NCI-H1048 (cell line): ENCODE results near the gene COTL1.

ENCODE experiments used
- DNase-seq: peaks from one replicate; lab custom pipeline; 2025; lab: John Stamatoyannopoulos, UW

Gene COTL1

DNA sequence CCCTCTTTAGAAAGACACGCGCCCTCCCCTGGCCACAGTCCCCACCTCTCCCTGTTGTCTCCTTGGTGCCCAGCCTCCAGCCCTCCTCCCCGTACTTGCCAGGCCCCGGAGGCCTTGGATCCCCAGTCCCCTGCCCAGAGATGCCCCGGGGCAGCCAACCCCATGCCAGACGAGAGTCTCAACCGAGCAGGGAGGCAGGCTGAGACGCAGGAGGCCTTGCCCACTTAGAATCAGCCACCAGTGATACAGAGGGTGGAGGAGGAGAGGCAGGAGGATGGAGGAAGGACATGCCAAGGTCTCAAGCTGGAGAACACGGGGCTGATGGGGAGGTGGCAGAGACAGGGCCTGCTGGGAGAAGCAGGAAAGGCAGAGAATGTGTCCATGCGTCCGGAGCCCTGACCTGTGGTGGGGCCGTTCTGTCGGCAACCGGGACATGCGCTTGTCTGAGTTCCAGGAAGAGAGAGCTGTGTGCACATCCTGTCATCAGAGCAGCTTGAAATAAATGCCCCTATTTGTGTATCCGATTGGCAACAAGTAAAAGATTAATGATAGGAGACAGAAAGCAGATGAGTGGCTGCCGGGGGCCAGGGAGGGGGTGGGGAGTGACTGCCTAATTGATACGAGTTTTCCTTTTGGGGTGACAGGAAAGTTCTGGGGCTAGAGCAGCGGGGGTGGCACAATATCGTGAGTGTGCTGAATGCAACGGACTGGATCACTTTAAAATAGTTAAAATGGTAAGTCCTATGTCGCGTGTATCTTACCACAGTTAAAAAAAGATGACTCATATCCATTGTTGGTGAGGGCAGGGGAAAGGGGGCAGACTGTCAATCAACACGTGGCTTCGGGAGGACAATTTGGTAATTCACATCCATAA, 68.7 kb downstream of the COTL1 start:
- no peak for DNase-seq

- no peak for DNase-seq
Measured at GRCh38 chr16:84548508-84548907, 69.4 kb downstream of the COTL1 start.

- DNase-seq = no peak
Measured at GRCh38 chr16:84547546-84548061, 70.3 kb downstream of the COTL1 start.

GRCh38 chr16:84546669-84547545, 71.0 kb downstream of the COTL1 start:
- no peak for DNase-seq

DNA sequence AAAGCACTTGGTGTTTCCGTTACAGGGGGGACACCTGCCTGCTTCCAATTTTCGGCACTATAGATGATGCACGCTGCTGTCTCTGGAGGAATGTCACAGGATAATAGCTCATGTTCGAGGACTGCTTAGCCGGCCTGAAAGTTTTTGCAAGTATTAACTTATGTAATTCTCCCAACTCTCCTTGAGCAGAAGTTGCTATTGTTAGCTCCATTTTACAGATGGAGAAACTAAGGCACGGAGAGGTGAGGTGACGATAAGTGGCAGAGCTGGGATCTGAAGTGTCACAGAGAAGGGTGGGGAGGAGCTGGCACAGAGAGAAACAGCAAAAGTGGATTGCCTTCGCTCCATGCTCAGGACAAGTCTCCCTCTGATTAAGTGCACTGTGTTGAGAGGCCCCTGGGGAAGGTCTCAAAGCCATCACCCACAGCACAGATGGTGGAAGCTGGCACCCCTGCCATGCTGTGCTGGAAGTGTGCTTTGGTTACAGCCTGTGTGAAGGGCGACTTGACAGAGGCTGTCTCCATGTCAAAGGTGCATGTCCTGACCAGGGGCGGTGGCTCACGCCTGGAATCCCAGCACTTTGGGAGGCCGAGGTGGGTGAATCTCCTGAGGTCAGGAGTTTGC, 72.7 kb downstream of the COTL1 start:
- no peak for DNase-seq

DNA sequence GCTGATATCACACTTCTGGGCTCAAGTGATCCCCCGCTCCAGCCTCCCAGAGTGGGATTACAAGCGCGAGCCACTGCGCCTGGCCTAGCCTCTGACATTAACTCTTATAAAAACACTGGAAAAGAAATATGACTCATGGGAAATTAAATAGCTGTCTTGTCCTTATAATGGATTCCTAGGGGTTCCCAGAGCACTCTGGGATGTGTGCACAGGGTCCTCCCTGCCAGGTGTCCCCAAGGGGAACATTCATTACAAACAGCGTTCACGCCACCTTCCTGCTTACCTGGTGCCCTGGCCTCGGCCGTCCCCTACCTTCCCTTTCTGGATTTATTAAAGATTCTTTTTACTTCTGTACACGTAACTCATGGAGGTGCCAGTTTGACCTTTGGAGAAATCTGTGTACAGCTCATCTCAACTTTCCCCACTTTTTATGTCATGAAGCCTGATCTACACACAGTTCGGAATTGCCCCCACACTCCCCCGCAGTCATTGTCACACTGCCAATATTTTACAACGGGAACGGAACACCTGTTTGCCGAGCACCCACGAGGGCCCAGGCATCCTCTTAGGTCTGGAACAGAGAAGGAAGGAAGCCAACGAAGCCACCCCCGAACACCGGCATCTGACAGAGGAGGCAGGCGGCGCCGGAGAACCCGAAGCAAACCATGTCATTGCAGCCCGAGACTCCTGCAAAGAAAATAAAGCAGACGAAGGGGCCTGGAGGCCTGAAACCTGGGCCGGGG, 73.7 kb downstream of the COTL1 start:
- DNase-seq = no peak

GRCh38 chr16:84543253-84543652, 74.6 kb downstream of the COTL1 start:
- no peak for DNase-seq

- DNase-seq = no peak
Measured at GRCh38 chr16:84541999-84542817, 75.7 kb downstream of the COTL1 start.

GRCh38 chr16:84540194-84540593, 77.7 kb downstream of the COTL1 start:
- DNase-seq = no peak

GRCh38 chr16:84538222-84538840, 79.5 kb downstream of the COTL1 start:
- no peak for DNase-seq

GRCh38 chr16:84537491-84538151, 80.3 kb downstream of the COTL1 start:
- no peak for DNase-seq

DNA sequence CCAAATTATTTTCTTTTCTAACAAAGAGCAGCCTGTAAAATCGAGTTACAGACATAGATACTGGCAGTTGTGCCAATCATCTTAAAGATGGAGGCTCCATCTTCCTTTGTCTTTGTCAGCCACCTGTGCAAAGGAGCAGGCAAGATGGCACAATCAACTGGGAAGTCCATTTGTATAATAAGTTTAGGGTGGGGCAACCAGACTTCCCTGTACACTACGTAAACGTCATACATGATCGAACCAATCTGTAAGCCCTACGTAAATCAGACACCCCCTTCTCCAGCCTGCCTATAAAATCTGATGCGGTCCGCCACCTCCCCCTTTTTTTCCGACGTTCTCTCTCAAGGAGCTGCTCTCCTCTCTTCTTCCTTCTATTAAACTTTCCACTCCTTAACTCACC, 82.0 kb downstream of the COTL1 start:
- no peak for DNase-seq

DNA sequence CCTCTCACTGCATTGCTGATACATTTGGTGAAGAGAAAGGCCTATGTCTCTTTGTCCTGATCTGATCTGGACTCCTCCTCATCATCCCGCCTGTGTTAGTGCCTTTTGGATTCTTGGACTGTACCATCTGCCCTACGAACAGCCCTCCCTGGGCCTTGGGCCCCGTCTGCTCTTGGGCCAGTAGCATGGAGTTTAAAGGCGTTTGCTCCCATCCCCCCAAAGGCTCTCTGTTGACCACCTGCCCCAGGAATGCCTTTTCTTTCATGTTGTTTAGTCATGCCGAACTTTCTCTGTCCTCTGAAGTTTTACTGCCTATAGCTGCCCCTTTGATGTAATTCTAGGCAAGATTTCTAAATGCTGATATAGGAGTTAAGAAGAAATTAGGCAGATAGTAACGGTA, 82.5 kb downstream of the COTL1 start:
- DNase-seq = no peak

DNA sequence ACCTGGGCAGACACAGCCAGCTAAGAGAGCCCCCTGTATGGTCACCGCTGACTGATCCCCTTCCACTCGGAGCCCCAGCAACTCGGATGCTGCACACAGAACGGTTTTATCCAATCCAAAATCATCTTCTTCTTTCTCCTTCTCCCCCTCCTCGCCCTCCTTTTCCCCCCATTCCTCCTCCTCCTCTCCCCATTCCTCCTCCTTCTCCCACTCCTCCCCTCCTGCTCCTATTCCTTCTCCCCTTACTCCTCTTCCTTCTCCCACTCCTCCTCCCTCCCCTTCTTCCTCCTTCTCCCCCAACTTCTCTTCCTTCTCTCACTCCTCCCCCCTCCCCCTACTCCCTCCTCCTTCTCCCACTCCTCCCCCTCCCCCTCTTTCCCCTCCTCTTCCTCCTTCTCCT, 83.1 kb downstream of the COTL1 start:
- no peak for DNase-seq

DNA sequence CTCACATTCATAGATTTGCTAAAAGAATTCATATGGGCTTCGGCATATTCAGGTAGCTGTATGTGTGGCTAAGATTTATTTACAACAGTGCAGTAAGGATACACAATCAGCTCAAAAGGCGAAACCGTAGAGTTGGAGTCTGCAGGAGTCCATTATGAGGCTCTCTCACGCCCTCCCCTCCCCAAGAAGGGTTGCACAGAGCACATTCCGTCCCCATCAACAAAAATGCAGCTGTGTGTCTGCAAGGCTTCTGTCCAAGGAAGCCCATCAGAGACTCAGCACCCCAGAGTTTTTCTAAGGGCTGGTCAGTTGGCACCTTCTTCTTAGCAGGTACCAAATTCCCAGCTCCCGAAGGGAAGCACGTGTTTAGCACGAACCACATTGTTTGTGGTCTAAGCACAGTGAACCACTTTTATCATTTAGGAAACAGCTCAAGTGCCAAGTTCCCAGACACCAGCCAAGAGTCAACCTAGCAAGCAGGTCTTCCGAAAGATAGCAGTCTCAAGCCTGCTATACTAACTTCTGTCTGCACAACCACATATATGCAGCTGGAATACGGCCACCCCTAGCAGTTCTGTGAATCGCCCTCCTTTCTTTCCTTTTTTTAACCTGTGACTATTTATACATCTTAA, 84.9 kb downstream of the COTL1 start:
- DNase-seq = no peak

- DNase-seq = no peak
Measured at GRCh38 chr16:84532291-84532724, 85.6 kb downstream of the COTL1 start.

- DNase-seq = no peak
Measured at GRCh38 chr16:84531671-84532111, 86.2 kb downstream of the COTL1 start.

- no peak for DNase-seq
Measured at GRCh38 chr16:84530590-84530989, 87.3 kb downstream of the COTL1 start.

DNA sequence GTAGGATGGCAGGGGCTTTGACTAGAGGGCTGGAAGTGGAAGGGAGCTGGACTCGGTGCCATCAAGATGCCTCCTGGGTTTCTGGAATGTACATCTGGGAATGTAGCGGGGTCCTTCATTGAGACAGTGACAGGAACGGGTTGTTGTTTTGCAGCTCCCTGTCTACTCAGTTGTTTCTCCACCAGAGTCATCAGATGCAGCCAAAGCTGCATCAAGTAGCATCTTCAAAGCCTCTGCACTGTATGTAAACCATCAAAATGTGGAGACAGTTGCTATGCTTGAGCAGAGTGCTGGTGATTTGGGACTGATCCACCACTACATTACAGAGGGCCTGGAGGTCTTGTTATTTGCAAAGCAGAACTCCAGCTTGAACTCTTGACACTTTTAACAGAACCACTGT, 88.3 kb downstream of the COTL1 start:
- DNase-seq = no peak
